H1 (cell line): ENCODE data around the gene ADPRS. TPM values are rescaled to one million over a fixed set of nuclear protein-coding genes. Genes with fewer than 3 reads are reported as not detected.

Experiments
- BRCA1 ChIP-seq: IDR thresholded peaks from 2 replicates; pipeline ENCODE4 v1.6.1; 2012; ENCODE audit warnings: low read depth, low read length, improper control_type of control experiment
- polyA plus RNA-seq, 7 experiments: library from polyadenylated mRNA; depleted of rRNA in 3 of 7; stranded (reverse) in 5 of 7; unstranded in 2 of 7; fragments of >200 nt in 5 of 7; fragments of 200-250 nt in 2 of 7; gene quantifications; 1 replicate in 5 of 7; 2 replicates in 1 of 7; 4 replicates in 1 of 7; pipeline versions ENCODE4 v1.2.1 to v1.2.3, GENCODE V29; 2011 to 2013; ENCODE audit warnings: missing spikeins in 2 of 7, mixed read lengths in 2 of 7
- total RNA-seq: library from RNA; stranded (reverse); fragmentation: NEBNext Ultra II Directional; extraction: Animal tissue kit (Norgen Biotek cat#: 25700); gene quantifications from 2 replicates; pipeline ENCODE4 v1.2.1, GENCODE V29; 2021
- TF ChIP-seq, protein P1 (sequence below): IDR thresholded peaks from 2 replicates; pipeline ENCODE4 v1.6.1; 2011; ENCODE audit warnings: low read depth, mild to moderate bottlenecking, low read length; ENCODE audit not compliant: insufficient read depth
- TF ChIP-seq, protein P2 (sequence below), 3 experiments: IDR thresholded peaks; 1 replicate in 2 of 3; 2 replicates in 1 of 3; pipeline versions ENCODE4 v1.5.1 to v1.6.1; 2011; ENCODE audit warnings: low read length in 3 of 3, mild to moderate bottlenecking in 3 of 3, inconsistent platforms in 2 of 3, low read depth in 1 of 3, moderate library complexity in 1 of 3; ENCODE audit not compliant: insufficient read depth in 1 of 3; ENCODE audit errors: control extremely low read depth in 1 of 3

The ADPRS gene
- total and polyA plus RNA-seq, 2 of the 8 experiments (the other 6 are each of a cell fraction or from before 2014, with no cell fraction given) = 22.9 to 38.1 TPM

DNA sequence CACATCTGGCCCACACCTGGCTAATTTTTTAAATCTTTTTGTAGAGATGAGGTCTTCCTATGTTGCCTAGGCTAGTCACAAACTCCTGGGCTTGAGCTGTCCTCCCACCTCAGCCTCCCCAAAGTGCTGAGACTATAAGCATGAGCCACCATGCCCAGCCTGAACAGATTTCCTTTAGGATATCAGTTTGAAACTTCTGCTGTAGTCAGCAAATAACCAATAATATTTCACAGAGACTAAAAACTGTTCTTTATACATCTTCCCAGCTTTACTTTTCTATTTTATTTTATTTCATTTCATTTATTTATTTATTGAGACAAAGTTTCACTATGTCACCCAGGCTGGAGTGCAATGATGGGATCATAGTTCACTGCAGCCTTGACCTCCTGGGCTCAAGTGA, 34.7 kb upstream of the ADPRS start (continued):
- TF ChIP-seq, protein P1, sequence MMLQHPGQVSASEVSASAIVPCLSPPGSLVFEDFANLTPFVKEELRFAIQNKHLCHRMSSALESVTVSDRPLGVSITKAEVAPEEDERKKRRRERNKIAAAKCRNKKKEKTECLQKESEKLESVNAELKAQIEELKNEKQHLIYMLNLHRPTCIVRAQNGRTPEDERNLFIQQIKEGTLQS = no peak
- TF ChIP-seq, protein P2, sequence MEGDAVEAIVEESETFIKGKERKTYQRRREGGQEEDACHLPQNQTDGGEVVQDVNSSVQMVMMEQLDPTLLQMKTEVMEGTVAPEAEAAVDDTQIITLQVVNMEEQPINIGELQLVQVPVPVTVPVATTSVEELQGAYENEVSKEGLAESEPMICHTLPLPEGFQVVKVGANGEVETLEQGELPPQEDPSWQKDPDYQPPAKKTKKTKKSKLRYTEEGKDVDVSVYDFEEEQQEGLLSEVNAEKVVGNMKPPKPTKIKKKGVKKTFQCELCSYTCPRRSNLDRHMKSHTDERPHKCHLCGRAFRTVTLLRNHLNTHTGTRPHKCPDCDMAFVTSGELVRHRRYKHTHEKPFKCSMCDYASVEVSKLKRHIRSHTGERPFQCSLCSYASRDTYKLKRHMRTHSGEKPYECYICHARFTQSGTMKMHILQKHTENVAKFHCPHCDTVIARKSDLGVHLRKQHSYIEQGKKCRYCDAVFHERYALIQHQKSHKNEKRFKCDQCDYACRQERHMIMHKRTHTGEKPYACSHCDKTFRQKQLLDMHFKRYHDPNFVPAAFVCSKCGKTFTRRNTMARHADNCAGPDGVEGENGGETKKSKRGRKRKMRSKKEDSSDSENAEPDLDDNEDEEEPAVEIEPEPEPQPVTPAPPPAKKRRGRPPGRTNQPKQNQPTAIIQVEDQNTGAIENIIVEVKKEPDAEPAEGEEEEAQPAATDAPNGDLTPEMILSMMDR (IDR thresholded peaks at IDR 0.05; ENCODE audit: control extremely low read depth in 1 of 3, insufficient read depth in 1 of 3, low read depth in 1 of 3, low read length in 3 of 3) = no peak
- TF ChIP-seq BRCA1 = no peak
- TF ChIP-seq, all 59 proteins: peak for 0
